ENCODE measurements around the gene PARVB. TPM values are rescaled to one million over a fixed set of nuclear protein-coding genes. Genes with fewer than 3 reads are reported as not detected.

Gene PARVB
- total and polyA plus RNA-seq, 9 of the 15 experiments (the other 6 are each of a cell fraction or from before 2014, with no cell fraction given), result 1.1 to 59.2 (median 29.2) TPM

- Histone ChIP-seq H3K27me3 (ENCODE audit: control insufficient read depth in 2 of 2, insufficient read depth in 2 of 2, low read length in 2 of 2) (peaks cover 0 to 4% of the 10 kb centered on the region in 2 experiments; a peak in 2 of 5 replicates), H4K20me1 (replicated peaks; ENCODE audit: control insufficient read depth, insufficient read depth, low read length) (no peaks in the 10 kb centered on the region; the same call in 1 of the 2 replicates), H2AFZ (ENCODE audit: low read depth, low read length) (no peak overlapping the region), H3K4me1 (replicated peaks in 1 of 2; ENCODE audit: control insufficient read depth in 2 of 2, insufficient read depth in 2 of 2, low read length in 2 of 2) (peaks cover 0 to 13% of the 10 kb centered on the region in 2 experiments; a peak in 2 of 5 replicates), H3K79me2 (ENCODE audit: control insufficient read depth, insufficient read depth, low read length) (no peaks in the 10 kb centered on the region), H3K9ac (ENCODE audit: insufficient read depth in 1 of 2, low read depth in 2 of 2, low read length in 2 of 2) (no peak overlapping the region), H3K4me2 (ENCODE audit: insufficient read depth, low read length) (no peak overlapping the region), H3K9me3 (replicated peaks; ENCODE audit: control insufficient read depth, insufficient read depth, low read depth, low read length) (no peaks in the 10 kb centered on the region), H3K27ac (ENCODE audit: extremely low read depth, low read depth, low read length) (no peak overlapping the region), H3K36me3 (ENCODE audit: control insufficient read depth, insufficient read depth, low read length) (no peaks in the 10 kb centered on the region), H3K4me3 (no peak overlapping the region), H3K9me1 (ENCODE audit: control insufficient read depth, insufficient read depth, low read length) (no peaks in the 10 kb centered on the region)
- ChIA-PET POLR2A (interaction anchor here (1.0 kb wide), 1 partner anchor 8 kb away, joined by 3 read pairs; no protein-coding TSS in a partner anchor), CTCF (ENCODE audit: low intra/inter-chr PET ratio) (no interaction called here)
- BruUV-seq (replicated peaks), result no TSS peak
- 0% methylated on average over 1 of the region's 2 CpGs for WGBS (ENCODE audit: insufficient coverage, low coverage, missing lambda C conversion rate)
- intact Hi-C loops (cut with micrococcal nuclease), result no loop called here
- in situ Hi-C loops (cut with MboI), result no loop called here
- no peak for ATAC-seq
- no peak for DNase-seq (ENCODE audit: extremely low read depth in 1 of 4, low spot score in 3 of 4)
- FAIRE-seq, result no peak
- TF ChIP-seq ATF1 (CRISPR knock-in tag; IDR thresholded peaks at IDR 0.05) (no peak), ATF1 (tag; IDR thresholded peaks at IDR 0.05) (no peak), ARID3A (IDR thresholded peaks at IDR 0.05; ENCODE audit: borderline replicate concordance, low read depth, low read length) (no peak), MXI1 (IDR thresholded peaks at IDR 0.05; ENCODE audit: low read depth, low read length) (no peak), RB1 (IDR thresholded peaks at IDR 0.05; ENCODE audit: low read depth) (no peak), NR1H2 (CRISPR knock-in tag; IDR thresholded peaks at IDR 0.05) (no peak), E2F3 (CRISPR knock-in tag; IDR thresholded peaks at IDR 0.05) (no peak), RFX5 (IDR thresholded peaks at IDR 0.05; ENCODE audit: low read depth, low read length) (no peak), TSHZ1 (CRISPR knock-in tag; IDR thresholded peaks at IDR 0.05) (no peak), BRD9 (IDR thresholded peaks at IDR 0.05; ENCODE audit: low read depth, partially characterized antibody) (no peak), ZNF121 (CRISPR knock-in tag; conservative IDR thresholded peaks at IDR 0.05) (no peak), GTF3C2 (IDR thresholded peaks at IDR 0.05; ENCODE audit: borderline replicate concordance, extremely low read depth, insufficient read length) (no peak), GATAD2B (IDR thresholded peaks at IDR 0.05; ENCODE audit: borderline replicate concordance) (no peak), CCAR2 (IDR thresholded peaks at IDR 0.05; ENCODE audit: low read depth, low read length) (no peak), SREBF2 (CRISPR knock-in tag; IDR thresholded peaks at IDR 0.05) (no peak)
Measured at GRCh38 chr22:44194569-44194968, 170.5 kb downstream of the PARVB start.
